ENCODE results near the gene PRDM16. TPM values are rescaled to one million over a fixed set of nuclear protein-coding genes. Genes with fewer than 3 reads are reported as not detected.
A peak's percentile ranks its signal among the peaks of the same experiment; 100 is the strongest.

PRDM16 gene
- total RNA-seq, 4 donors from 2014 or later = 0.41 to 0.95 TPM; not detected in 2

DNA sequence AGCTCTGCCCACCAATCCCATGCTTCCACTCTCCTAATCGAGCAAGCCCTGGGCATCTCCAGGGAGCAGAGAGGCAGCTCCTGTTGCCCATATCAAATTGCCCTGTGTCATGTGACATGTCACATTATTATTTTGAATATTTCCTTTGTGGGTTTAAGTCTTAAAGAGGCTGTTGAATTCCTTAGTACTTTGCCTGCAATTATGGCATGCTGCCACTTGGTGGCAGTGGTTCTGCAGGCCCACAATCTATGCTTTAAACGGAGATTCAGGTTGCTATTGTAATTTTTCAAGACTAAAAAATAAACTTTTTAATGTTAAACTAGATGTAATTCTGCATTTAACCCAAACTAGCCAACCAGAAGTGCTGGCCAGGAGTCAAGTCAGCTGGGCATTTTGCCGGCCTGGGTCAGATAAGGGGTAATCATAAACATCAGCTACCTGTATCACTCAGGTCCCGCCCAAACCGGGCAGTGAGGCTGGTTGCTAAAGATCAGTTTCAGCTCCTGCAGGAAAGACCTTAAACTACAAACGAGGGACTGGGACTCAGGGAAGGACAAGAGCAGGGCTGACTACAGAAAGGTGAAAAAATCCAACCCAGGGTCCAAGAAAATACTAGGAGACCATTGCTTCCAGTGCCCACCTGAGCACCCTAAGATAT, 348.2 kb downstream of the PRDM16 start:
- no peak overlapping the region for H3K4me3 ChIP-seq
- no peak overlapping the region for H3K27ac ChIP-seq
- in situ Hi-C loops (cut with MboI; ENCODE audit: low pct_ligation_motif_present in 1 of 4, low pct_unique_long_range_greater_than_20kb in 1 of 4, low sequenced_read_pairs in 3 of 4) = loop anchor here in 1 of 4 donors (25.0 kb wide), 1 partner anchor 405 kb away; the partner anchor contains the start of gene ACTRT2
- H3K36me3 ChIP-seq = no peaks in the 10 kb centered on the region
- TF ChIP-seq CTCF (IDR thresholded peaks at IDR 0.05) = peak in 1 of 5 experiments; percentile 14
- no peak for TF ChIP-seq POLR2AphosphoS5 (IDR thresholded peaks at IDR 0.05)
- H3K9me3 ChIP-seq = peaks cover 0 to 7% of the 10 kb centered on the region in 2 donors
- 33 to 75% methylated on average over 1 to 6 of the region's 6 CpGs for WGBS, 2 donors (ENCODE audit: low coverage in 1 of 2)
- no peak for DNase-seq
- peaks cover 28% of the 10 kb centered on the region for H3K27me3 ChIP-seq
- peaks cover 0 to 4% (median 2%) of the 10 kb centered on the region in 4 donors for H3K4me1 ChIP-seq
- intact Hi-C loops (cut with DNase I; ENCODE audit: low total_unique reads) = loop anchor here (10.0 kb wide), 1 partner anchor 542 kb away; no protein-coding TSS in a partner anchor

DNA sequence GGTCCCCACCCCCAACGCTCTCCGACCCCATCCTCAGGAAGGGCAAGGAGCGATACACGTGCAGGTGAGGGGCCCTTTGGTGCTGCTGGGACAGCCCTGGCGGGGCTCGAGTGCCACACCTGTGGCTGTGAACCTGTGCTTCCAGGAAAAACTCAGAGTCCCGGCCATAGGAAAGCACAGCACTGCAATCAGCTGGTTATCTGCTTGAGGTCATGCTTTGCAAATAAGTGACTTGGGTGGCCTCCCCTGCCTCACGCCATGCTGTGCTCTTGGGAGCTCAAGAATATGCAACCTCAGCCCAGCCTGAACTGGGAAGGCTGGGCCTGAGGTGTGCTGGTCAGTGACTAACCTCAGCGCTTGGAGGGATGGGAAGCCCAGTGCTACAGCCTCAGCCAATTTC, 348.9 kb downstream of the PRDM16 start:
- WGBS, 2 donors (ENCODE audit: low coverage in 1 of 2) = 82% methylated on average over 7 of the region's 9 CpGs; no CpG with 5 or more reads in 1 of the 2 donors
- Histone ChIP-seq H3K4me3 (no peak overlapping the region), H3K36me3 (no peaks in the 10 kb centered on the region), H3K9me3 (peaks cover 0 to 7% of the 10 kb centered on the region in 2 donors), H3K27ac (no peak overlapping the region), H3K27me3 (peaks cover 28% of the 10 kb centered on the region), H3K4me1 (peaks cover 0 to 6% (median 3%) of the 10 kb centered on the region in 4 donors)
- no peak for DNase-seq
- intact Hi-C loops (cut with DNase I; ENCODE audit: low total_unique reads) = loop anchor here (10.0 kb wide), 1 partner anchor 543 kb away; no protein-coding TSS in a partner anchor
- TF ChIP-seq EP300 (IDR thresholded peaks at IDR 0.05; ENCODE audit: low read depth) (no peak), CTCF (IDR thresholded peaks at IDR 0.05) (no peak), POLR2AphosphoS5 (IDR thresholded peaks at IDR 0.05) (no peak), POLR2A (IDR thresholded peaks at IDR 0.05) (no peak)
- in situ Hi-C loops (cut with MboI; ENCODE audit: low pct_ligation_motif_present in 1 of 4, low pct_unique_long_range_greater_than_20kb in 1 of 4, low sequenced_read_pairs in 3 of 4) = loop anchor here in 1 of 4 donors (25.0 kb wide), 1 partner anchor 406 kb away; the partner anchor contains the start of gene ACTRT2

DNA sequence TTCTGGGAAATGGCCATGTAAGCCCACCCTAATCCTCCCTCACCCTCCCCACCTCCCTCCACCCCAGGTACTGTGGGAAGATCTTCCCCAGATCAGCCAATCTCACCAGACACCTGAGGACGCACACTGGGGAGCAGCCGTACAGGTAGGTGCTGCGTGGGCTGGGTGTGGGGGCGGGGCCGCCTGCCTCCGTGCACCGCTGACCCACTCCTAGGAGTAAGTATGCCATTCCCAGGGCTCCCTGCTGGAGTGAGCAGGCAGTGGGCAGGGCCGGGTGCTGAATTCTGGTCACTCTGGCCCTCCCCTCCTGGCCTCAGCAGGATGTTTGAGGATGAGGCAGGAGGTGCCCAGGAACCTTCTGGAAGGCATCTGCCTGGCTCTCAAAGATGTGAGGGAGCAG, 349.6 kb downstream of the PRDM16 start:
- in situ Hi-C loops (cut with MboI; ENCODE audit: low pct_ligation_motif_present in 1 of 4, low pct_unique_long_range_greater_than_20kb in 1 of 4, low sequenced_read_pairs in 3 of 4) = loop anchor here in 1 of 4 donors (25.0 kb wide), 1 partner anchor 406 kb away; the partner anchor contains the start of gene ACTRT2
- Histone ChIP-seq H3K27me3 (peaks cover 28% of the 10 kb centered on the region), H3K4me1 (peaks cover 0 to 13% (median 7%) of the 10 kb centered on the region in 4 donors), H3K4me3 (no peak overlapping the region), H3K9me3 (peaks cover 0 to 7% of the 10 kb centered on the region in 2 donors), H3K36me3 (no peaks in the 10 kb centered on the region), H3K27ac (no peak overlapping the region)
- no peak for TF ChIP-seq CTCF (IDR thresholded peaks at IDR 0.05)
- no peak for TF ChIP-seq POLR2A (IDR thresholded peaks at IDR 0.05)
- TF ChIP-seq POLR2AphosphoS5 (IDR thresholded peaks at IDR 0.05) = no peak
- no peak for TF ChIP-seq EP300 (IDR thresholded peaks at IDR 0.05; ENCODE audit: low read depth)
- DNase-seq = no peak
- intact Hi-C loops (cut with DNase I; ENCODE audit: low total_unique reads) = loop anchor here (10.0 kb wide), 1 partner anchor 544 kb away; no protein-coding TSS in a partner anchor
- 88% methylated on average over 8 of the region's 8 CpGs; no CpG with 5 or more reads in 1 of the 2 donors for WGBS, 2 donors (ENCODE audit: low coverage in 1 of 2)

DNA sequence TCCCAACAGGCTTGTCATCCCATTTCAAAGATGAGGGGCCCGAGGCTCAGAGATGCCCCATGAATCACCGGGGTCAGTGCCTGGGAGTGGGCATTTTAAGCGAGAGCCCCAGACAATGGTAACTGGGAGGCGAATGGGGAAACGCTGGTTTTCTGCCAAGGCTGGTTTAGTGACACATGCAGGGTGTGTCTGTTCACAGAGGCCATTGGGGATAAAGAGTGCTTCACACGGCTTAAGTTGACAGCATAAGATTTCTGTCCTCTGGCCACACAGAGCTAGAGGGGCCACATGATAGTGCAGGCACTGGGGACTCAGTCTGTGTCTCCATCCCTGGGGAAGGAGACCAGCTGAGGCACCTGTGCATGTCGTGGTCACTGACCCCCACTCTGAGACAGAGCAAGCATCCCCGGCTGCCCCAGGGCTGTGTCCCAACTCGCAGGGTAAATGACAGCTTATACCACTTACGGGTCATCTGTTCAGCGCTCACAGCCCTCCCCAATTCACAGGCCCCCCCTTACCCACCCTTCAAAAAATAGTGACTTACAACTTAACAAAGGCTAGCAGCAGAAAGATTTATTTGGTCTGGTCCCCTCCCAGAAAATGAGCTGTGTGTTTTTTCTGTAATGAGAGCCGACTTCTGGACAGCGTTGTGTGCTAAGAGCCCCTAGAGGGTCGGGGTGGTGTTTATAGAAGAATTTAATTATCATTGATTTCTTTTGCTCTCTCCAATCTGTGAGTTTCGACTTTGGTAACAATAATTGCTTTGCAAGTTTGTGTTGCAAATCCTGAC, 350.6 kb downstream of the PRDM16 start:
- Histone ChIP-seq H3K36me3 (no peaks in the 10 kb centered on the region), H3K4me3 (no peak overlapping the region), H3K4me1 (peaks cover 0 to 23% (median 9%) of the 10 kb centered on the region in 4 donors), H3K9me3 (peaks cover 0 to 7% of the 10 kb centered on the region in 2 donors), H3K27ac (no peak overlapping the region), H3K27me3 (peaks cover 28% of the 10 kb centered on the region)
- peak; percentile 45 for DNase-seq
- 48 to 67% methylated on average over 1 to 15 of the region's 15 CpGs for WGBS, 2 donors (ENCODE audit: low coverage in 1 of 2)
- in situ Hi-C loops (cut with MboI; ENCODE audit: low pct_ligation_motif_present in 1 of 4, low pct_unique_long_range_greater_than_20kb in 1 of 4, low sequenced_read_pairs in 3 of 4) = loop anchor here in 1 of 4 donors (25.0 kb wide), 1 partner anchor 407 kb away; the partner anchor contains the start of gene ACTRT2
- TF ChIP-seq POLR2A (IDR thresholded peaks at IDR 0.05) (no peak), POLR2AphosphoS5 (IDR thresholded peaks at IDR 0.05) (no peak), CTCF (IDR thresholded peaks at IDR 0.05) (no peak), EP300 (IDR thresholded peaks at IDR 0.05; ENCODE audit: low read depth) (no peak)
- intact Hi-C loops (cut with DNase I; ENCODE audit: low total_unique reads) = loop anchor here (5.0 to 10.0 kb wide), 2 partner anchors 407 to 545 kb away; no protein-coding TSS in a partner anchor
